Pancreas (tissue), 10 donors: ENCODE results near the gene FHOD3. TPM values are rescaled to one million over a fixed set of nuclear protein-coding genes. Genes with fewer than 3 reads are reported as not detected.
A peak's percentile ranks its signal among the peaks of the same experiment; 100 is the strongest.

Source experiments
- ATAC-seq, 4 donors: fragments of 200-7000 bp; cut with Tn5 transposase; one replicate each; pipeline versions ENCODE4 v1.8.0 to v1.9.1; 2020; ENCODE audit warnings: mild to moderate bottlenecking in 4 of 4, moderate library complexity in 4 of 4
- DNase-seq, 6 donors: peaks; one replicate each; pipeline ENCODE4 v3.0.0-alpha.2; 2020
- FAIRE-seq: peaks from 2 replicates; lab custom pipeline; 2012; peaks lifted over from hg19 to GRCh38; lab: Jason Lieb, UNC
- H3K27ac ChIP-seq, 4 donors: fragments of 200-600 bp; sonication (generic); 1 replicate in 3 of 4; 2 replicates in 1 of 4; pipeline versions ENCODE4 v1.5.0 to v1.8.0; 2020
- H3K27me3 ChIP-seq, 4 donors: fragments of 200-600 bp; one replicate each; pipeline ENCODE4 v1.8.0; 2021
- H3K36me3 ChIP-seq, 3 donors: fragments of 200-600 bp; sonication (generic) in 1 of 3; one replicate each; pipeline versions ENCODE4 v1.5.0 to v1.8.0; 2020 to 2021
- H3K4me1 ChIP-seq, 3 donors: fragments of 200-600 bp; one replicate each; pipeline ENCODE4 v1.8.0; 2021
- H3K4me3 ChIP-seq, 4 donors: fragments of 200-600 bp; sonication (generic) in 2 of 4; one replicate each; pipeline versions ENCODE4 v1.5.0 to v1.8.0; 2020 to 2021
- H3K9me3 ChIP-seq, 4 donors: fragments of 200-600 bp; one replicate each; pipeline ENCODE4 v1.8.0; 2021
- WGBS, 2 donors: extraction: QIAGEN DNeasy Blood & Tissue Kit; methylation state at CpG; one replicate each; pipeline ENCODE4 v1.1.7; 2013; 5-methylcytosine and 5-hydroxymethylcytosine counted together
- intact Hi-C, 3 donors: fragments of 100-400 bp; cut with DNase I; formaldehyde crosslinking; loops; one replicate each; pipeline versions ENCODE4 v1.11.1 to v1.14.2; 2022
- polyA plus RNA-seq, 2 donors: library from polyadenylated mRNA; stranded (reverse); fragments of 200-250 nt; gene quantifications; one replicate each; pipeline ENCODE4 v1.2.3, GENCODE V29; 2013
- total RNA-seq, 6 donors: library from RNA; stranded (reverse); fragmentation: NEBNext Ultra II Directional in 4 of 6; extraction: Animal tissue kit (Norgen Biotek cat#: 25700) in 4 of 6; gene quantifications; one replicate each; pipeline versions ENCODE4 v1.2.1 to v1.2.4, GENCODE V29; 2021 to 2023
- TF ChIP-seq, protein P1 (sequence below), 4 donors: fragments of 200-600 bp; sonication (generic) in 3 of 4; IDR thresholded peaks; one replicate each; pipeline versions ENCODE4 v1.5.0 to v1.8.0; 2021; ENCODE audit warnings: antibody characterized with exemption in 4 of 4
- donor health status: healthy with polysubstance abuse.
- donor health status: DM: no; HTN: no; CAD: no; lungs with moderate emphysema.
- donor health status: DM: no; HTN: no; CAD: no.
- donor health status: control.
- donor health status: control.
- donor health status: Bipolar disorder and iron deficiency.
- donor health status: DM: yes; HTN: yes; CAD: no.
- donor health status: DM: no; HTN: no; CAD: no.
- donor health status: DM: no; HTN: no; CAD: no.
- donor health status: DM: yes; HTN: yes; CAD: no.

FHOD3 gene
- total and polyA plus RNA-seq, 8 donors = 0.25 to 4.3 (median 1.2) TPM

DNA sequence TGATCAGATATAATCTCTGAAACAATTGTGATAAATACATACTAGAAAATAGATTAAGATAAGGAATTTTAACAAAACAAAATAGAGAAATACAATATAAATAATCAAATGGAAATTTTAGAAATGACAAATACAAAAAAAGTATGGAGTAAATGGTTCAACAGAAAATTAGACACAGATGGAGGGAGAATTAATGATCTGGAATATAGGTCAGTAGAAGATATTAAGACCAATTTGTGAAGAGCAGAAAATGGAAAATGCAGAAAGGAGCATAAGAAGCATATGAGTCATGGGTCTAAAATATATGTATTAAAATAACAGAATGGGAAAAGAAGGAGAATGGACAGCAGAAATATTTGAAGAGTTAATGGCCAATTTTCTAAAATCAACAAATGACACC, 44.4 kb downstream of the FHOD3 start:
- no peaks in the 10 kb centered on the region for H3K36me3 ChIP-seq
- no peak overlapping the region for H3K4me3 ChIP-seq
- no peak for ATAC-seq
- TF ChIP-seq, protein P1, sequence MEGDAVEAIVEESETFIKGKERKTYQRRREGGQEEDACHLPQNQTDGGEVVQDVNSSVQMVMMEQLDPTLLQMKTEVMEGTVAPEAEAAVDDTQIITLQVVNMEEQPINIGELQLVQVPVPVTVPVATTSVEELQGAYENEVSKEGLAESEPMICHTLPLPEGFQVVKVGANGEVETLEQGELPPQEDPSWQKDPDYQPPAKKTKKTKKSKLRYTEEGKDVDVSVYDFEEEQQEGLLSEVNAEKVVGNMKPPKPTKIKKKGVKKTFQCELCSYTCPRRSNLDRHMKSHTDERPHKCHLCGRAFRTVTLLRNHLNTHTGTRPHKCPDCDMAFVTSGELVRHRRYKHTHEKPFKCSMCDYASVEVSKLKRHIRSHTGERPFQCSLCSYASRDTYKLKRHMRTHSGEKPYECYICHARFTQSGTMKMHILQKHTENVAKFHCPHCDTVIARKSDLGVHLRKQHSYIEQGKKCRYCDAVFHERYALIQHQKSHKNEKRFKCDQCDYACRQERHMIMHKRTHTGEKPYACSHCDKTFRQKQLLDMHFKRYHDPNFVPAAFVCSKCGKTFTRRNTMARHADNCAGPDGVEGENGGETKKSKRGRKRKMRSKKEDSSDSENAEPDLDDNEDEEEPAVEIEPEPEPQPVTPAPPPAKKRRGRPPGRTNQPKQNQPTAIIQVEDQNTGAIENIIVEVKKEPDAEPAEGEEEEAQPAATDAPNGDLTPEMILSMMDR (IDR thresholded peaks at IDR 0.05) = no peak
- no peaks in the 10 kb centered on the region for H3K9me3 ChIP-seq
- no peak for DNase-seq
- peak; percentile 26 for FAIRE-seq
- H3K27ac ChIP-seq = no peak overlapping the region
- intact Hi-C loops = no loop called here
- no peaks in the 10 kb centered on the region for H3K27me3 ChIP-seq
- peaks cover 0 to 10% (median 5%) of the 10 kb centered on the region in 3 donors for H3K4me1 ChIP-seq

GRCh38 chr18:36348331-36348730, 50.8 kb downstream of the FHOD3 start:
- ATAC-seq (no peak), FAIRE-seq (no peak), DNase-seq (no peak)
- no peak overlapping the region for H3K4me3 ChIP-seq
- H3K27me3 ChIP-seq = no peaks in the 10 kb centered on the region
- peaks cover 7 to 12% (median 7%) of the 10 kb centered on the region in 3 donors for H3K4me1 ChIP-seq
- no peaks in the 10 kb centered on the region for H3K9me3 ChIP-seq
- WGBS, 2 donors = 78 to 84% methylated on average over 3 of the region's 3 CpGs
- H3K36me3 ChIP-seq = no peaks in the 10 kb centered on the region
- intact Hi-C loops = no loop called here
- TF ChIP-seq, protein P1 (IDR thresholded peaks at IDR 0.05) = no peak
- H3K27ac ChIP-seq = peak overlapping the region in 1 of 4 donors; percentile 64

- Histone ChIP-seq H3K36me3 (no peaks in the 10 kb centered on the region), H3K27me3 (no peaks in the 10 kb centered on the region), H3K4me1 (peaks cover 7 to 12% (median 7%) of the 10 kb centered on the region in 3 donors), H3K27ac (peak overlapping the region in 1 of 4 donors; percentile 64), H3K4me3 (no peak overlapping the region), H3K9me3 (no peaks in the 10 kb centered on the region)
- peak; percentile 26 to 54 (median 32) for ATAC-seq
- DNase-seq = no peak
- no peak for FAIRE-seq
- TF ChIP-seq, protein P1 (IDR thresholded peaks at IDR 0.05) = no peak
- intact Hi-C loops = no loop called here
- WGBS, 2 donors = 42 to 45% methylated on average over 6 of the region's 6 CpGs
These were observed 51.5 kb downstream of the FHOD3 start for GRCh38 chr18:36348971-36349417.

DNA sequence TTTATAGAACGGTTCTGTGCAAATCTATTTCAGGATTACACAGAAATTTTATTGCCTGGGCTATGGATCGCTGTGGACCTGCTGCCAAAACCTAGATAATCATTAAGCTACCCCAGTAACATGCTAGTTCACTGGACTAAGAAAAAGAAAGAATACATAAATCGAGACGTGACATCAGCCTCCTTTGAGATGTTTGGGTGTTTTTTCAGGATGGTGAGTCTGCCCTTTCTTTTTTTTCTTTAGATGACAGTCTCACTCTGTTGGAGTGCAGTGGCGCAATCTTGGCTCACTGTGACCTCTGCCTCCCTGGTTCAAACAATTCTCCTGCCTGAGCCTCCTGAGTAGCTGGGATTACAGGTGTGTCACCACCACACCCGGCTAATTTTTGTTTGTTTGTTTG, 52.0 kb downstream of the FHOD3 start:
- DNase-seq (peak in 3 of 6 donors; percentile 21 to 29 (median 28)), ATAC-seq (peak; percentile 86 to 90 (median 88))
- intact Hi-C loops = no loop called here

GRCh38 chr18:36350251-36350651, 52.7 kb downstream of the FHOD3 start:
- FAIRE-seq = no peak
- Histone ChIP-seq H3K27me3 (no peaks in the 10 kb centered on the region), H3K4me1 (peaks cover 7 to 12% (median 7%) of the 10 kb centered on the region in 3 donors), H3K4me3 (no peak overlapping the region), H3K9me3 (no peaks in the 10 kb centered on the region), H3K36me3 (no peaks in the 10 kb centered on the region), H3K27ac (peak overlapping the region in 1 of 4 donors; percentile 64)
- no peak for DNase-seq
- 89 to 92% methylated on average over 3 of the region's 3 CpGs for WGBS, 2 donors
- ATAC-seq = peak in 1 of 4 donors; percentile 8
- intact Hi-C loops = no loop called here
- TF ChIP-seq, protein P1 (IDR thresholded peaks at IDR 0.05) = no peak

More for the DNA sequence above, 52.0 kb downstream of the FHOD3 start:
- peak overlapping the region in 1 of 4 donors; percentile 64 for H3K27ac ChIP-seq
- WGBS, 2 donors = 10 to 15% methylated on average over 6 of the region's 6 CpGs
- no peaks in the 10 kb centered on the region for H3K36me3 ChIP-seq
- FAIRE-seq = no peak
- TF ChIP-seq, protein P1 (IDR thresholded peaks at IDR 0.05) = no peak
- no peaks in the 10 kb centered on the region for H3K27me3 ChIP-seq
- H3K9me3 ChIP-seq = no peaks in the 10 kb centered on the region
- peaks cover 7 to 12% (median 7%) of the 10 kb centered on the region in 3 donors for H3K4me1 ChIP-seq
- no peak overlapping the region for H3K4me3 ChIP-seq
